Globus pallidus (tissue), 1 donor: ENCODE measurements around the gene PODXL.
"Not testable (repeated sequence)": the region's sequence is repeated elsewhere in the genome, so short reads cannot be mapped to it uniquely, and the experiment has no call there.

Experiments used
- DNase-seq: peaks from one replicate; pipeline ENCODE4 v3.0.0-alpha.2; 2015; ENCODE audit warnings: low spot score

PODXL gene

GRCh38 chr7:131509781-131510180, 46.6 kb downstream of the PODXL start:
- DNase-seq: no peak

- DNase-seq: no peak
Observed at GRCh38 chr7:131508754-131509486, 47.5 kb downstream of the PODXL start.

GRCh38 chr7:131507592-131508331, 48.7 kb downstream of the PODXL start:
- peak; percentile 72 for DNase-seq

- DNase-seq: no peak
Observed at GRCh38 chr7:131506597-131506996, 49.8 kb downstream of the PODXL start.

GRCh38 chr7:131505636-131506557, 50.5 kb downstream of the PODXL start:
- DNase-seq: no peak

- DNase-seq: not testable (repeated sequence)
Observed at GRCh38 chr7:131505037-131505620, 51.3 kb downstream of the PODXL start.

- DNase-seq: no peak
Observed at GRCh38 chr7:131504157-131504899, 52.1 kb downstream of the PODXL start.

GRCh38 chr7:131503639-131504038, 52.8 kb downstream of the PODXL start:
- no peak for DNase-seq

GRCh38 chr7:131502810-131503508, 53.5 kb downstream of the PODXL start:
- peak; percentile 41 for DNase-seq

- no peak for DNase-seq
Observed at GRCh38 chr7:131501930-131502685, 54.3 kb downstream of the PODXL start.

- DNase-seq: no peak
Observed at GRCh38 chr7:131501422-131501821, 55.0 kb downstream of the PODXL start.

GRCh38 chr7:131500357-131500756, 56.1 kb downstream of the PODXL start:
- DNase-seq: no peak

GRCh38 chr7:131499801-131500200, 56.6 kb downstream of the PODXL start:
- DNase-seq: no peak

GRCh38 chr7:131498237-131498885, 58.1 kb downstream of the PODXL start:
- DNase-seq: no peak

- no peak for DNase-seq
Observed at GRCh38 chr7:131497454-131497853, 59.0 kb downstream of the PODXL start.

GRCh38 chr7:131495669-131496498, 60.5 kb downstream of the PODXL start:
- DNase-seq: no peak

- no peak for DNase-seq
Observed at GRCh38 chr7:131494182-131494581, 62.2 kb downstream of the PODXL start.

GRCh38 chr7:131493581-131493980, 62.8 kb downstream of the PODXL start:
- peak; percentile 24 for DNase-seq
